Fibroblast of peridontal ligament (primary cell): ENCODE measurements around the gene SIRT7.

Experiments used
- DNase-seq: peaks from one replicate; pipeline ENCODE4 v3.0.0-alpha.2; 2010; ENCODE audit errors: extremely low read depth

The SIRT7 gene

DNA sequence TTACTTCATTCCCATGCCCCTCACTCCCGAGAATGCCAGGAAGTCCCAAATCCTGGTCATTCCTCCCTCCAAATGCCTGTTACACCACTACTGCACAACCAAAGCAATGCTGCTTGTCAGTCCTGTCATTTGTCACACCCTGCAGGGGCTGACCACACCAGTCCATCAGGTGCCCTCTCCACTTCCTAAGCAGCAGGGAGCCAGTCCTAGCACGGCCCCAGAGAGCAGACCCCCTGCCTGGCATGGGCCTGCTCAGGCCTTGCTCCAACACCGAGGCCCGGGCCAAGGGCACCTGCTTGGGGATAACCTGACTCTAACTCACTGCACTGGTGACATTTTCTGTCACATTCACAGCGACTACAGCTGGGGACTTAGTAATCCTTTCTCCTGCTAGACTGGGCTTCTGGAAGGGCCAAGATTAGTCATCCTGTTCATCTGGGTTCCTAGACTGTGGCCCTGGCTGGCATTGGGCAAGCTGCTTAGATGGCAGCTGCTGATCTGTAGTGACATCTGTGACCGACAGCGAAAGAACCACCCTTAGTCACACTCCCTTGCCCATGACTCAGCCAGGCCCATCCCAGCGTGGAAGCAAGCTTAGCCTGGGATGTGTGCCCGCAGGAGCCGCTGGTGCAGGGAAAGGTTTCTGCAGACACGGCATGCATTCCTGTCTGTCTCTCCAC is 32.0 kb downstream of the SIRT7 start:
- DNase-seq = no peak

DNA sequence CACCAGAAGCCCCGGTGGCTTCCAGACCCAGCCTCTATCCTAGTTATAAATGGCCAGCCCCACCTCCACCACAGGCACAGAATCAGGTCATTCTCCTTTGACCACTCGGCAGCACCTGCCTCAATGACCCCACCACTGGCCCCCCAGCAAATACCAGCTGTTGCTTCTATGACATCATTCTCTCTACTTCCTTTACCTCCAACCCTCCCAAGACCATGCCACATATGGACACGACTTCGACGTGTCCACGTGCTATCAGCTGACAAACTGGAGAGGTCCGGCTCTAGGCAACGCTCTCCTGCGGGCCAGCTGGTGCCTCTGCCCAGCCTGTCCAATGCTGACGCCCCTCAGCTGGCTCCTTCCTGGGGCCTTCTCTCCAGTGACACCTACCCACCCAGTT is 32.5 kb downstream of the SIRT7 start:
- DNase-seq = no peak

DNA sequence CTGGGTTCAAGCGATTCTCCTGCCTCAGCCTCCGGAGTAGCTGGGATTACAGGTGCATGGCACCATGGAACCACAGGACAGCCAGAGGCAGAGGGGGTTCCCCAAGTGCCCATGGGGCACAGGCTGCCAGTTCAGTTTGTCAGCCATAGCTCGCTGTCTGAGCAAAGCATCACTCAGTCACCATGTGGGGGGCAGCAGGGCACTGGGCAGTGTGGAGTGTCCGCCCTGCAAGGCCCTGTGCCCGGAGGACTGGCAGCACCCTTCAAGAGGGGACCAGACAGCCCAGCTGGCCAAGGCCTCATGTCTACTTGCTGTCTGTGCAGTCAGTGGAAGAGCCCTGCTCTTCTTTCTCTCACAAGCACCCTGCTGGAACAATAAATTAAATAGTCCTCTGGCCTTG is 33.0 kb downstream of the SIRT7 start:
- DNase-seq = no peak

DNA sequence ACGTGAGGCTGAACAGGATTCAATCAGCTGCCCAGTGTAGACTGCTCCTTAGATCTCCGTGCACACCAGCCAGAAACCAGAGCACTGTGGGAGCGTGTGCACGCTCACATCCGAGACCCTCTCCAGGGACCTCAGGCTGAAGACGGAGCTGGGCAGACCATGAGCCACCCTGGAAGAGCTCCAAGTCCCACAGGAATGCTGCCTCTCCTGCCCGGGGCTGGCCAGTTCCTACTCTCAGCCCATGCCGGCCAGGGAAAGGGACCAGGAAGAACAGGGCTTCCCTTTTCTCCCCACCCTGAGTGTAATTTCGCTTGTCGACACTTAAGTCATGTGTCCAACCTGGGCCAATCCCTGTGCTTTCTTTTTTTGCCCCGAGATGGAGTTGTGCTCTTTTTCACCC is 33.5 kb downstream of the SIRT7 start:
- DNase-seq = peak; percentile 71

DNA sequence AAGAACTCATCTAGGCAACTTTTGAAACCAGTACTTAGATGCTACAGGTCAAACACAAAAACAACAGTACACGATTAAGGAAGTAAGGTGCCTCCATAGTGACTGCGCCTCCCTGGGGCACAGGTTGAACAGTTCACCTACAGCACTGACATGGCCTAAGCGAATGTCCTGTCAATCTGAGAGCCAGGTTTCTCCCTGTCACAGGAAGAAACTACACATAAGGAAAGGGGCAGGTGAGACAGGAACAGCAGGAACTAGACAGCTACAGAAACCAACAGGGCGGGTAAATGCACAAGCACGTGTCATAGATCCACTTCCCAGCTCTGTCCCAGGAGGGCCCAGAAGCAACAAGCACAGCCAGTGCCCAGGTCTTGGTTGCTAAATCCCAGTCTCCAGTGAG is 38.9 kb downstream of the SIRT7 start:
- DNase-seq = no peak

DNA sequence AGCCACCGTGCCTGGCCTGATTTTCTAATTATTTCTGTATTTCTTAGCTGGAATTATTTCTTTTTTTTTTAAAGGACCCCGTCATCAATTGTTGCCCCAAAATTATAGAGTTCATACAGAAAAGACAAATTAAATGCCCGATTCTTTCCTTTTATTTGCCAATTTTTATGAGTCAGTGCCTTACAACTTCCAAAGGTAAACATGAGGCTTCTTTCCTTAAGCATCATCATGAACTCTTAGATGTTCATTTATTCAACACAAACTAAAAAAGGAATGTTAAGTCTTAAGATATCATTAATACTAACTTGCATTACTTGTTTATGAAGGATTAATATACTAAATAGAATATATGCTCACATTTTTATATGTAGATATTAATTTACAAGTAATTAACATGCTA is 39.7 kb downstream of the SIRT7 start:
- DNase-seq = no peak

DNA sequence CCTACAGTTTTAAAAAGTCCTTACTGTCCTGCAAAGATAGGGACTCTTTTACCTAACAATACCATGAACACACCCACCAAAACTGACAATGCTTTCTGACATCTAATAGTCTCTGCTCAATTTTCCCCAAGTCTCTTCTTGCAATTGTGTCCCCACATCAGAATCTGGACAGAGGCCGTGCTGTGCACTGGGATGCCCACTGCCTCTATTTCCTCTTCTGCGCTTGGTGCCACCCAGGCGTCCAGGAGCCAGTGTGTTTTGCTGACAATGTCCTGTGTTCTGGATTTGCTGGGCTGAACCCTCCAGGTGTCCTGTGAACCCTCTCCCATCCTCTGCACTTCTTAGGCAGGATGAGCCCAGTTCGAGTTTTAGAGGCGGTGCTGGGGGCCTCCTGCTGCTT is 40.4 kb downstream of the SIRT7 start:
- no peak for DNase-seq

DNA sequence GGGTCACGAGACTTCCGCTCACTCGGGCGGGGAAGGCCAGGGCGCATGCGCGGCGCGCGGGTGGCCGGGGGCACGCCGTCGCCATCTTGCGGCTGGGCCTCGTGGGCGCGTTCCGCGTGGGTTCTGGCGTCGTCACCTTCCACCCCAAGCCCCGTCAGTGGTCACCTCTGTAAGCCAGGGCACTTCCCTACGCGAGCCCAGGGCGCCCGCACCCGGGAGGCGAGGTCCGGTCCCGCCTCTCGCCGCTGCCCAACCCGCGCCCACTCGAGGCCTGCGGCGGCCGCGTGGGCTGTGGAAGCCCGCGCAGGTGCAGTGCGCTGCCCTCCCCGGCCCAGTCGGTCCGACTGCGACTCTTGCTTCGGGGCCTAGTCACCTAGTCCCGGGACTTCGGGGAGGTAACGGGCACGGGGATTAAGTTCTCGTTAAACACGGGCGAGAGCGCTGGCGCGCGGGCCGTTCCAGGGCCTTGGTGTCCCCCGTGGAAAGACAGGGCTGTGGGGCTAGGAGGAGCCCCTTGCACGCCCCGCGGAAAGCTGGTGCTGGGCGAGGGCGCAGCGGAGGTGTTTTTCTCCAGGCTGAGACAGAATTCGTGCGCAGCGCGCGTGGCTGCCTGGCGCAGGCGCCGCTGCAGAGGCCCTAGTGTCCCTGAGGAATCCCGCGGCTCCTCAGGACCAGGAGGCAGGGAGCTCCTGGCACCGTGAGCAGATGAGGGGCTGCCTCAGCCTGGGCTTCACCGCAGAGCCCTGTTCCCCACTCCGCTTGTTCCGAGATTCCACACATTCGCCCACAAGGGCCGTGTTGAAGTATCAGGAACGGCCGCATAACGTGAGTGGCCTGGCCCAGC is 46.4 kb downstream of the SIRT7 start:
- peak; percentile 81 for DNase-seq

DNA sequence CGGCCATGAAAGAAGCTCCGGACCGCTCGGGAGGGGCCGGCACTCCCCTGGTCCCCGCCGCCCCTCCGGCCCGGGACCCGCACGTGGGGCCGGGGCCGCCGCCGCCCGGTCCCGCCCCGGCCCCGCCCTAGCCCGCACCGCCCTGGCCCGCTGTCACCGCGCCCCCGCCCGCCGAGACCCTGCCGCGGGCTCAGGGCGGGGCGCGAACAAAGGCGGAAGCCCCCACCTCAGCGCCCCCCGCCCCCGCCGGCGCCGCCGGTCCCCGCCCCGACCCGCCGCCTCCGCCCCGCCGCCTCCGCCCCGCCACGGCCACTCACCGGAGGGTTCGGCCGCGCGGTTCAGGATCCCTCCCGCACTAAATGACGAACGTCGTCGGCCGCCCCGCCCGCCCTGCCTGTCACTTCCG is 47.0 kb downstream of the SIRT7 start, which contains the start of gene ARHGDIA:
ARHGDIA (minus strand) TSS at position 357 of the 406 bp plus-strand sequence. CDS start 1,407 bp downstream, outside the sequence.
- DNase-seq = no peak

DNA sequence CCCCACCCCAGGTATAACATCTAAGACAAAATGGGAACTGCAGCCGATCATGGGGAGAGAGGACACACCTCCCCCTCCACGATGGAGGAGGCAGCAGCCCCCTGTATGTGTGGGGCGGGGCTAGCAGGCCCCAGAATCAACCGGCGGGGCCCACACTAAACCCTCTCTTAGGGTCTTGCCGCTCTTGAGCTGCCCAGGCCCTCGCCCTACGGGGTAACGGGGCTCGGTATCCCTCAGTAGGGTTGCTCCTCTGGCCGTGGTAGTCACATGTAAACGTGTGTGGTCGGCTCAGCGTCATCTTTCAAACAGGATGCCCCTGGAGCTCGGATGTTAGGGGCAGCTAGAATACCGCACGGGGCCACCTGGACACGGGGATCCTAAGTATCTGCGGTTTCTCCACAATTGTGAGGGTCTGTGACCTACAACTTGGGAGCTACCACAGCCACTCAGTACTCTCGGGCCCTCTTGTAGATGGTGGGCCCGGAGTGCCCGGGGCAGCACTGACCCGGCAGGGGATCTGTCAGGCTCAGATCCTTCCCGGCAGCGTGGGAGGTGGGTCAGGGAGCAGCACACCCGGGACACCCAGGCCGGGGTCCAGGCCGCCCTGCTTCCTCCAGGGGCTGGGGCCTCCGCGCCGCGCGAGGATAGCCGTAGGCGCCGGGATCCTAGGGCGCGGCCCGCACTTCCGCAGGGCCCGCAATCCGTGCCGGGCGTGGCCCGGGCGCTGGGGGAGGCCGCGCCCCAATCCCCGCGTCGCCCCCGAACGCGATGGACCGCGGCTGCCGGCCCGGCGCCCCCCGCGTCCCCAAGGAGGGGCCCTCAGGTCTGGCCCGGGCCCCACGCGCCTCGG is 47.6 kb downstream of the SIRT7 start:
- DNase-seq = no peak

DNA sequence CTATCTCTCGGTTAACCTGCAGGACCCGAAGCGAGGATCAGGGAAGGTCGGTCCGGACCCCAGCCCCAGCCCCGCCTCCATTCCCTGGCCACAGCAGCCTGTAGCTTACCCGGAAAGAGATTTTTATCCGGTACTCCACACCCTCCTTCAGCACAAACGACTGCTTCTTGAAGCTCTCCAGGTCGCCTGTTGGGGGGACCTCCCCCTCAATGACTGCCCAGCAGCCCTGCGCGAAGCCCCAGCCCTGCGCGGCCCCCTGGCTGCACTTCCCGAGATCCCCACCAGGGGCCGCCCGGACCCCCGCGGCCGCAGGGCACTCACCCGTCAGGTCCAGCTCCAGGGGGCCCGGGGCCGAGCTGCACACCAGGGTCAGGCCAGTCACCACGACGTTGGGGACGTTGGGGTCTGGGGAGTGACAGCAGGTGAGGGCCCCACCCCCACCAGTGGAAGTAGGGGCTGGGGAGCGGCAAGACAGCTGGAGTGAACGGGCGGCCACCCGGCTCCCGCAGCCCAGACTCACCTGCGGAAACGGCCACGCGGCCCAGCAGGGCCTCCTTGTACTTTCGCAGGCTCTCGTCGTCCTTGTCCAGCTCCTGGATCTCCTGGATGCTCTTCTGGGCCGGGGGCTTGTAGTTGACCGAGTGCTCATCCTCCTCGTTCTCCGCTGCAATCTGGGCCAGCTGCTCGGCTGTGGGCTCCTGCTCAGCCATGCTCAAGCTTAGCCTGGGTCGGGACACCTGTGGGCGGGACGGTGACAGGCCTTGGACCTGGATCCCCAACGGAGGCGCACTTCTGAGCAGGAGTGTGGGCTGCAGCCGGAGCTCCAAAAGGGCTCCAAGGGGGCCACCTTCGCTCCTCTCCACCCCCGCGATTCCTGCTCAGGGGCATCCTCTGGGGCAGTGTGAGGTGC is 48.5 kb downstream of the SIRT7 start:
- no peak for DNase-seq

DNA sequence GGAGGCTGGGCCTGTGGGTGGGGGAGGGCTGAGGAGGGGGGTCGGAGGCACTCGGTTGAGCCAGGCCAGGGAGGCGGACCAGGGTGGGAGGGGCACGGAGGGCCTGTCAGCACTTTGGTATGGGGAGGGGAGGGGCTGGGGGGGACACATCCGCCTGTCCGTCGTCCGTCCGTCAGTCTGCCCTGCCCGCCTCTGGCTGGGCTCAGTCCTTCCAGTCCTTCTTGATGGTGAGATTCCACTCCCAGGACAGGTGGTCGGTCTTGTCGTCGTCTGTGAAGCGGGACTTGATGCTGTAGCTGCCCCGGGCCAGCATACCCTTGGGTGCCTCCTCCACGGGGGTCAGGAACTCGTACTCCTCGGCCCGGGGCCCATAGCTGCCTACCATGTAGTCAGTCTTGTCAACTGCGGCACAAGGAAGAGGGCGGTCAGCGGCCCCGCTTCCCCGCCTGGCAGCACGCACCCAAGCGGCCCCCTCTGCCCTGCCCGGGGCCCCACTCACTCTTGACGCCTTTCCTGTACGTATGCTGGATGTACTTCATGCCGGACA is 49.2 kb downstream of the SIRT7 start:
- DNase-seq = peak; percentile 71

DNA sequence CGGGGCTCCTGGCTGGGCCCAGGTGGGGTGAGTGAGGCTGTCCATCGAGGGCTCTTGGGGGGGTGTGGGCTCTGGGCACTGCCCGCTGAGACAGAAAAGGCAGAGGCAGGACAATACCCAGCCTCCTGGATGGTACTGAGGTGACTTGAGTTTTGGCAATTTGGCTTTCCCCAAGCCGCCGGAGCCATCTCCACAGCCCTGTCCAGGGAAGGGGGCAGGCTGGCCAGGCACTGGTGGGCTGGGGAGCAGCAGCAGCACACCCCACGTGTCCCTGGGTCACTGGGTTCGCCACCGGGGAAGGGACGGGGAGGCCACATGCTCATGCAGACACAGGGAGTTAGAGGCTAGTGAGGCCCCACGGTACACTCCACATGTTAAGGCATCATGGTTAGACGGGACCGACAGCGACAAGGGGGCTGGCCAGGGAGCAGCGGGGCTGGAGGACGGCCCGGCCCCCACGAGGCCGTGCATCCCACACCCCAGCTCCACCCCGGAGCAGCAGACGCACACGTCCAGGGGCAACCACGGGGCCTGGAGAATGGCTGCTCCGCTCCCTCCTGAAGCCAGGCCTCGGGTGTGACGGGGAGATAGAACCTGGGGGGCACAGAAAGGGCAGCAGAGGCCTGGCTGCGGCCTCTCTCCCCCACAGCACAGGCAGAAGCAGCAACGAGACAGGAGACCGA is 49.8 kb downstream of the SIRT7 start:
- DNase-seq = no peak

DNA sequence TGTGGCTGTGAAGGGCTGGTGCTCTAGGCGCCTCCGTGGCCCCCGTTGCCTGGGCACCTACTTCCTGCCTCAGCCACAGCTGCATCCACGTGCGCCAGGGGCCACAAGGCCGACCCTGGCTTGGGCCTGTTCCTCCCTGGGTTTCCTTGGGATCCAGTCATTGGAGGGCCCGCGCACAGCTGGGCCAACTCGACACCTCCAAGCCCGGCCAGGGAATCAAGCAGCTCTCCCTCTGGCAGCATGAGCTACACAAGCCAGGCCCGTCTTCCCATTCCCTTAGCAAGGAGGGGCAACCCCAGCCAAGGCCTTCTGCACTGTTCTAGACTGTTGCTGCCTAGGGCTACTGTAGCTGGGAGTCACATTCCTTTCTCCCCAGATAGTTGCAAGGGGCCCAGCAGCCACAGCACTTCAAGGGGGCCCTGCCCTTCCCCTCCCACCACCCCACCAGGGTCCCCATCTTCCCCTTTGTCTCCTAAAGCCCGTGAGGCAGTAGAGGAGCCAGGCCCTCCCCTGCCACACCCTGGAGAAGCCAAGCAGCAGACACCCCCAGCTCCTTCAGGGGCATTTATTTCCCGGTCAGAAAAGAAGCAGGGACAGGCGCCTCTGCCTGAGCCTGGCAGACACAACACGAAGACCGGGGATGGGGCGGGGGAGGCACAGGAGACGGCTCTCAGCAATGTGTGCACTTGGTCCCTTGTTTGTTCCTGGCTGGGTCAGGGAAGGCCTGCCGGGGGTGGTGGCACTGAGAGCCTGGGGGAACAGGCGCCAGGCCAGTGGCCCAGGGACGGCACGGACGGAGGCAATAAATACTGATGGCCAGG is 50.6 kb downstream of the SIRT7 start:
- no peak for DNase-seq

DNA sequence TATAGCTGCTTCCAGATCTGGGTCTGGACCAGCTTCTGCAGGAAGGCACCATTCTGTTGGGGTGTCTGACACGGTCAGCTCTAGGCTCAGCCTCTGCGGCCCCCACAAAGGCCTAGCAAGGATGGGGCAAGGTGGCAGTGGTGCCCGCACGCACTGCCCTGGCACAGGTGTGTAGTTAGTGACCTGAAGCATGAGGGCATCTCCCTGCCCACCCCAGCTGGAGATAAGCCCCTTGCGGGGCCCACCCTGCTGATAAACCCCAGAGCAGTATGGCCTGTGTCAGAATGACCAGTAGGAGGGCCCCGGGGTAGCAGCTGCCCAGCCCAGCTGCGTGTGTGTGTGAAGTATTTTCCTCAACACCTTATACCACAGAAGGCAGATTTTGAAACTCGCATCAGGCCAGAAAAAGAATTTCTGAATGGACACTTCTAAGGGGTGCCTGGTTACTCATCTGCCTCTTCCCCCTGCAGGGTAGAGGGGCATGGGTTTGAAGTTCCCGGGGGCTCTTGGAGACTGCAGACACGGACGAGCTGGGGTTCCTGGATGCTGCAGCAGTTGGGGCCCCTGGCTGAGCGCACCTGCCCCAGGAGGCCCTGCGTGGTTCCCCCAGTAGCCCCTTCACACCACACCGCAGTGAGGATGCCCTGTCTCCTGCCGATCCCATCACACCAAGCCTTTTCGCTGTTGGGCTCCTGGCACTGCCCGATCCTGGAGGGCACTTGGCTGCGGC is 51.4 kb downstream of the SIRT7 start:
- DNase-seq = no peak

DNA sequence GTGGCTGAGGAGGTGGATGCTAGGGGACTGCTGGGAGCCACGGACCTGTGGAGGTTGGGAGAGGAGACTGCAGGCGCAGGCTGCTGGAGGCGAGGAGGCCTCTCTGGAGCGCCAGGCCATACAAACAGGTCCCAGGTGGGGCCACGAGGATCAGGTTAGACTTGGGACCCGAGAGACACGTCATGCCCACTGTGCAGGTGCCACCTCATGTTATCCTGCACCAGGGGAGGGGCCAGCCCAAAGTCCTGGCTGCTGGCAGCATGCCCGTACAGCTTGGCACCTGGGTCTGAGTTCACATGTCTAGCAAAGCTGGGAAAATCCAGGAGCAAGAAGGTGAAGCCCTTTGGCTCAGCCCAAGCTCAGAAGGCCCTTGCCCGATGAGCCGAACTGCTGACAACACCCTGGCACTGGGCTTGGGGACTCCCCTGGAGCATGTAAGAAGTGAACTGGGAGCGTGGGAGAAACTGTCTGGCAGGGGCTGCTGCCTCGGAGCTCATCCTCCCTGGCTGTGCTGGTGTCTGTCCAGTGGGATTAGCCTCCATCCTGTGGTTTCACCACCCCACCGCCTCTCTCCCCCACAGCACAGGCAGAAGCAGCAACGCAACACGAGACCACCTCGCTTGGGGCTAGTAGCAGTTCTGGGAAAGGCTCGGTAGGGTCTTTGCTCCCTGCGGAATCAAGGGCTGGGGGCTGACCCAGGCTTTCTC is 52.1 kb downstream of the SIRT7 start:
- peak; percentile 9 for DNase-seq

DNA sequence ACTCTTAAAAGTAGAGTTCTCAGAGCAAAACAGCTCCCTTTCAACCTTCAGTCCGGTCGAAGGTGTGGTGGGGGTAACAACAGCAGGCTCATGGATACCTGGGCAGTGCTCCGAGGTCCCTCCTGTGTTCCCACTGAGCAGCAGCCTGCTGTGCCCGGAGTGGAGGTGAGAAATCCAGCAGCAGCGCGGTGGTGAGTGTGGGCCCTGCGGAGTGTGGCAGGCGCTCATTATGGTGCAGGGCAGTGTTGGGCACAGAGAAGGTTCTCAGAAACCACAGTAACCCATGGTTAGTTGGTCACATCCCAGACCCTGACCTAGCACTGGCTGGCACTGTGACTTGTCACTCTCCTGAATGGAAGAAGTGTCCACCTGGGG is 52.6 kb downstream of the SIRT7 start:
- no peak for DNase-seq
